SKM-1 (cell line): ENCODE data around the gene FER.

Experiments used
- DNase-seq: peaks from one replicate; lab custom pipeline; 2025; ENCODE audit not compliant: unreplicated experiment; lab: John Stamatoyannopoulos, UW

FER gene

GRCh38 chr5:109102096-109102690, 354.5 kb downstream of the FER start:
- no peak for DNase-seq

DNA sequence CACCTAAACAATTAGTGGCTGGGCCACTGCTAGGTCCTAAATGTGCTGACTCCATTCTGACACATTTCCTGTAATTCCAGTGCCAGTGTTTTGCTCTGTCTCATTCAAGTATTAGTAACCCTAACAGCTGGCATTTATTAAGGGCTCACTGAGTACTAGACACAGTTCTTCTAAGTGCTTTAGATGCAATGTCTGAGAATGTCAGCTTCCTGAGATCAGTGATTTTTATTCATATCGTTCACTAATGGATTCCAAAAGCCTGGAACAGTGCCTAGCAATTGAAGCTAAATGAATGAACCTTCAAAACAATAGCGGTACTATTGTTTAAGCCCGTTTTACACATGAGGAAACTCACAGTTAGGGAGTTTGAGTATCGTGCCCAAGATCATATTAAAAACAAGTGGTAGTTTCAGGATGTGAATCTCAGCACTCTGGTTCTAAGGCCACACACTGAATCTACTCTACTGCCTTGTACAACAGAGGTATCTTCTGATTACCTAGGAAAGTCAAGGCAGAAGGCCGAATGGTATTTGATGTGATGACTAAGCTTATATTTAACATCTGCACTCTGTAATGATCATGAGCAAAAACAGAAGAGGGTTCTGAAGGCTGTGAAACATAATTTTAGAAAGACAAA, 358.1 kb downstream of the FER start:
- DNase-seq = no peak

DNA sequence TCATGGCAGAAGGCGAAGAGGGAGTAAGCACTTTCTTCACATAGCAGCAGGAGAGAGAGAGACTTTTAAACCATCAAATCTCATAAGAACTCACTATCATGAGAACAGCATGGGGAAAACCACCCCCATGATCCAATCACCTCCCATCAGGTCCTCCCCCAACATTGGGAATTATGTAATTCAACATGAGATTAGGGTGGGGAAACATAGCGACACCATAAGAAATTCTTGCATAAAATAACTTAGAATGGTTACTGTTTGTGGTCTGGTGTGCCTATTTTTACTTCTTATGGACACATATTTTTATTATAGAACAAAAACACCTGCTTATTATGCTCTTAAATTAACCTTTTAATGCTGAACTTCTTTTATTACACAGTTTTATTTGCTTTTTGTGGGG, 364.0 kb downstream of the FER start:
- no peak for DNase-seq

DNA sequence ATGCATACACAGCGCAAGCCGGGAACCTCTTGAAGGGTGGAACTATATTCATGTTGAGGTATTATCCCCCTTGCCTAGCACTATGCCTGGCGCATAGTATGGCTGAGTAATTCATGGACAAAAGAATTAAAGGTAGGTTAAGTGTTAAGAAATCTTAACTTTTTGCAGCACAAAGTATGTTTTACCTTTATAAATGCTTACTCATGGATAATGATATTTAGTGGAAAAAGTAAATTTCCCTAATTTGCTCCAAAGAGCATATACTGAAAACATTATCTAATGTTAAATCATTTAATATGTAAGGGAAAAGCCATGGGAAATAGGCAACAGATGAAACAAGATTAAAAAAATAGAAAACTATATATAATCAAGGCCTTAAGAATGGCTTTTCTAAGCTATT, 365.9 kb downstream of the FER start:
- DNase-seq = no peak

- DNase-seq = no peak
These were observed 373.5 kb downstream of the FER start for GRCh38 chr5:109121225-109121624.

- no peak for DNase-seq
These were observed 378.2 kb downstream of the FER start for GRCh38 chr5:109125755-109126429.

DNA sequence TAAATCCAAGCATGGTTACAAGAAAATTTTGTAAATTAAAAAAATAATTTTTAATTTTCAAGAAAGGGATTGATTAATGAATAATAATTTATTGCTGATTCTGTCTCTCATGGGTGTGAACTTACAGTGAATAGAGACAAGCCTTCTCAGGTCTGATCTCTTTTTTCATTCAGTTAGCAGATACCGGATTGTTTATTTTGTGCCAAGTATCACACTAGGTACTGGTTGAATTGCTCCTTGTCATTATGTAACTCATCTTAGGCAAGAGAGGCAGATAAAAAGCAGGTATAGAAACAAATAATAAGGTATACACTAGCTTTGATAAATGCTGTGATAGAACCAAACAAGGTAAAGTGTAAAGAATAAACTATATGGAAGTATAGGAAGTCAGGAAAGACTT, 378.8 kb downstream of the FER start:
- DNase-seq = no peak

DNA sequence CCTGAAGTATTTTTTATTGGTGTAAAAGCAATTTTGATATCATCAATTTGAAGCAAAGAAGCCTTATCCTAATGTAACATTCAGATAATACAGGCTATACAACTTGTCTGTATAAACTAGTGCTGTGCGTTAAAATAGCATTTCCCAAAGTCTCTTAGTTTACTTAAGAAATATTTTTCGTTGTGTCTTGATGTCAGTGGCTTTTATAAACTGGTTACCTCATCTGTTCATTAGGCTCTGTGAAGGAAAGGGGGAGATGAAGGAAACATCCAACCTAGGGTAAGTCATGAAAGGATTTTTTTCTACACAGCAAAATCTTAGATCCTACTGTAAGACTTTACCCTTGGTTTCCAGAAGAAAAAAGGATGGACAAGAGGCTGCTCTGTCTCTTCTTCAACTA, 389.2 kb downstream of the FER start:
- no peak for DNase-seq

DNA sequence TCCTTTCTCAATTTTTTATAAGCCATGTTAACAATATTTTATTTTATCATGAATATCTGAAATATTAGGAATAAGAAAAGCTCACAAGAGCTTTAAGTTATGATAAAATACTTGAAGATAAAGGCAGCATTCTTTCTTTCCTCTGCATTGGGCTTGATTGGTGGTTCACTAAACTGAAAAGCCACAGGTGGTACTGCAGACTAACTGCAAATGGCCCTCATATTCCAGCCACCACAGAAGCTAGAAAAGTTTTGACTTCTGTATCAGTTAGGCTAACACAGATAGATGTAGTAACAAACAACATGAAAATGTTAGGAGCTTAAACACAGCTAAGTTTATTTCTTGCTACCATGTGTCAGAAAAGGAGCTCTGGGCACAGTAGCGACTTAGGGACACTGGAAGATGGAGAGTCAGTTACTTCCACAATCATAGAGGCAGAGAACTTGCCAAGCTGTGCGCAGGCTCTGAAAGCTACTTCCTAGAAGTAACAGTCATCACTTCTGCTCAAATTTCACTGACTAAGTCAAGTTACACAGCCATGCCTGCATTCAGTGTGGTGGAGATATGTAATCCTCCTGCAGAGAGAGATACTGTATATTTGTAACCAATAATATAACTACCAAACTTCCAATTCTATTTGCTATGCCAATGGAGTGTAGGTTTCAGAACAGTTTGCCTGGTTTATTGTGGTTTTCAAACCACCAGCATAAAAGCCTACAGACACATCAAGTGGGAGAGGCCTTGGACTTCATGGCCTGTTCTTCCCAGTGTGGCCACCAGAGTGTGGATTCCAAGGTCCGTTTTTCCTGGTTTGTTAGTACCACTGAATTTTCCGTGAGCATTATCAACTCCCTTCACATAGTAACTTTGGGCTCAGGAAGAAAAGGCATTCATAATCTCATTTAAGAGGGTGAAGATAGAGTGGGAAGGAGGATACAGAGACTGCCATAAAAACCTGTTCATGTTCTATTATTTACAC, 393.8 kb downstream of the FER start:
- DNase-seq = no peak

GRCh38 chr5:109143031-109143430, 395.3 kb downstream of the FER start:
- DNase-seq = no peak

GRCh38 chr5:109145139-109145538, 397.4 kb downstream of the FER start:
- DNase-seq = no peak

- no peak for DNase-seq
These were observed 398.9 kb downstream of the FER start for GRCh38 chr5:109146591-109146990.

DNA sequence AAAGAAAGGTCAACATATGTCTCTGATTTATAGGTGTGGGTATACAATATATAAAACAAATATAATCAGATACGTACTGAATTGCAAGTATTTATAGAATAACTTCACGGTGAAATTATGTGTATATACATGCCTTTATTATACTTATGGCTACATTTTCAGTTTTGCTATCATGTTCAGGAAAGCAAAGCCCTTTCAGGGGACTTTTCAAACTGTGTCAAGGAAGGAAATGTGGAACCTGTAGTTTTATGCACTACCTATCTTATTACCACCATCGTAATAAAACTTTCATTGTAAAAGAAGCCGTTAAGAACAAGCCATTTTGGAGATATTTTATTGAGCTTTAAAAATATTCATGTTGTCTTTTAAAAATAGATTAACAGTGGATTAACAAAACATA, 404.9 kb downstream of the FER start:
- no peak for DNase-seq

- no peak for DNase-seq
These were observed 407.9 kb downstream of the FER start for GRCh38 chr5:109155625-109156024.

GRCh38 chr5:109156885-109157284, 409.2 kb downstream of the FER start:
- no peak for DNase-seq

- DNase-seq = no peak
These were observed 412.8 kb downstream of the FER start for GRCh38 chr5:109160468-109160867.

DNA sequence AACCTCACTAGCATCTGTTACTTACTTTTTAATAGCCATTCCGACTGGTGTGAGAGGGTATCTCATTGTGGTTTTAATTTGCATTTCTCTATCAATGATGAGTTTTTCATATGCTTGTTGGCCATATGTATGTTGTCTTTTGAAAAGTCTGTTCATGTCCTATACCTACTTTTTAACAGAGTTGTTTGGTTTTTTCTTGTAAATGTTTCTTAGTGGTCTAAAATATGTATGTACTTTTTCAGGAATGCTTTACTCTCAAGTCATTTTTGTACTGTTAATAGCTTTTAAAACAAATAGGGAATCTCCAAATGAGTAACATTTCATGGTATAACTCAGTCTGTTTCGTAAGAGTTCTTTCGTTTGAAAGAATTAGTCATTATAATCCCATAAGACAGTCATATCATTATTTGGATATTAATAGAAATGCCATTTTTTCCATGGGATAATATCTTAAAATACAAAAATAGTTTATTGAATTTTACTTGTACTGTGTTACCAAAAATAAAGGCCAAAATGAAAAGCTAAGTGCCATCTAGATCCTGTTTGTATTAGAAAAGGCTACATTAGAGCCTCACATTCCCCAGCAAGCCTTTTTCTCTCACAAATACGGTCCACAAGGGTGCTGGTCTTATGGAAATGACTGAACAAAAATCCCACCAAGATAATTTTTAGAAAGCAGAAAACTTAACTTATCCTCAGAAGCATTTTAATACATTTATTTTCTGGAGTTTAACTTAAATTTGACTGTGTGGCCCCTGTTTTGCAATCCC, 414.4 kb downstream of the FER start:
- DNase-seq = no peak

DNA sequence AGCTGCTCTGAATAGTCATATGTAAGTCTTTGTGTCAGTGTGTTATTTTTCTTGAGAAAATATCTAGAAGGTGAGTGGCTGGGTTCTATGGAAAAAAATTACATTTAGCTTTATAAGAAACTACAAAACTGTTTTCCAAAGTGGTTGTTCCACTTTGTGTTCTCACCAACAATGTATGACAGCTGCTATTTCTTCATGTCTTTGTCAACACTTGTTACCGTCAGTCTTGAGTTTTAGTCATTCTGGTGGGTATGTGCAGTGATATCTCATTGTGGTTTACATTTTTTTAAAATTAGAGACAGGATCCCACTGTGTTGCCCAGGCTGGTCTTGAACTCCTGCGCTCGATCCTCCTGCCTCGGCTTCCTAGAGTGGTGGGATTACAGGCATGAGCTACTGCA, 415.6 kb downstream of the FER start:
- no peak for DNase-seq

DNA sequence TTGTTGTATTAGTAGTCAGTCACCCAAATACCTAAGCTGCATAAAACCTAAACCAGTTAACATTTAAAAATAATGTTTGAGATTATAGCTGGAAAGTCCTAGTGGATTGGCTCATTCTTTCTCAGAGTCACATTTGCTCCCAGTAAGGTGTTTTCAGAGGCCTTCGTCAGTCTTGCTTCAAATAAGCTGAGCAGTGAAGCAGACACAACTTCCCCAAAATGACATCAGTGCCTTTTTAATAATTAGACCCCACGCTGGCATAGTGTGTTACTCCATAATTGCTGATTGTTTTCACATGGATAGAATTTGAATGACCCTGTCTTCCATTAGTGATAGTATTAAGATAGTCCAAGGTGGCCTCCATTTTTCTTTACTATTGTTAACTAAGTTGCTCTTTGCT, 416.3 kb downstream of the FER start:
- no peak for DNase-seq

DNA sequence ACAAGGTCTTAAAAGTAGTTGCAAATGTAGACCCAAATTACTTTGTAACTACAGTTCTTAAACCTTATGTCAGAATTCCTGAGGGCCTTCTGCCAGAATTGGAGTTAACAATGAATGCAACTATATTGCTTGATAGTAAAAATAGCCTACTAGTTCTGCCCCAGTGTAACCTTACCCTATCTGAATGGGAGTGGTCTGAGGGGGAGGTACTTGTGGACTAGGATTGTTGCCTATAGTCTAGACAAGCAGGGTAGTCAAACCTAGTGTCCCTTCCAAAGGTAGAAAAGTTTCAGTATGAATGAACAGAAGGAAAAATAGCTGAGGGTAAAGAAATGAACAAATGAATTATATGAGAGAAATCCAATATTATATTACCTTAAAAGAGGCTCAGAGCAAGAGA, 419.9 kb downstream of the FER start:
- DNase-seq = no peak

- no peak for DNase-seq
These were observed 420.5 kb downstream of the FER start for GRCh38 chr5:109168151-109168550.
